Measurements from ENCODE around the gene HHAT. TPM values are rescaled to one million over a fixed set of nuclear protein-coding genes. Genes with fewer than 3 reads are reported as not detected.

HHAT gene
- total and polyA plus RNA-seq, 4 experiments from 2014 or later = 4.3 to 6.8 (median 5.8) TPM

DNA sequence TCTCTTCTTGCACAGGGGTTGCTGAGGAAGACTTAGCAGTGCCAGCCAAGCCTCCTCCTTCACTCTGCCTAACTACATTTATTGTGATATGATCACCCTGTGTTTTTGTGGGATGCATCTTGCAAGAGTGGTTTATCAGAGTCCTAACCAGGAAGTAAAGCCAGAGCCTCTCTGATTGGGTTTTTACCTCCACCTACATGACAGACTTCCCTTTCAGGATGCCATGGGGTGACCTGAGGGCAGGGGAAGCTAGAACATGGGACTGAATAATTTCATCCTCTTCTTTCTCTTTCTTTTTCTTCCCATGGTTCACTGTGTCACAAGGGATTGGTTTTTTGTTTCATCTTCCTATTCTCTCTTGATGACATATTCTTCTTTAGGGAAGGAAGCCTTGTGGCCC, 146.6 kb downstream of the HHAT start:
- H3K27me3 Mint-ChIP-seq = no peaks in the 10 kb centered on the region

DNA sequence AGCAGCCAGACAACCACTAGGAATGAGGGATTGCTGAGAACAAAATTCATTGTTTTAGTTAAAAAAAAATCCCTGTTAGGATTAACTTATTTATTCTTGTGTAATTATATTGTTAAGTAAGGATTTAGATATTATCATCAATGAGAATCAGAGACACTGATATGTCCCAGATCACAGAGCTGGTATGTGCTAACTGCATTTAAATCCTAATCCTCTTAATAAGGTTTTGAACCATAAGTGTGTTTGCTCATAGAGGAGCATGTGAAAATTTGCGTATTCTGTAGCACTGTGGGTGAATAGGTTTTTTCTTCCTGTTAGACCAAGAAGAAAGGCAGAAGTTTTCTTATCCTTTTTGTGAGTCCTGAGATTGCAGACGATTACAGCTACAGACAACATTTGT, 147.1 kb downstream of the HHAT start:
- intact Hi-C loops (cut with micrococcal nuclease) = no loop called here
- CTCF ChIA-PET (ENCODE audit: partially characterized antibody) = no interaction called here

More for the DNA sequence above, 146.6 kb downstream of the HHAT start:
- intact Hi-C loops (cut with micrococcal nuclease) = no loop called here
- no peak overlapping the region for H3K27ac Mint-ChIP-seq
- H3K4me1 Mint-ChIP-seq = no peaks in the 10 kb centered on the region
- H3K4me1 ChIP-seq (ENCODE audit: insufficient read depth, low read length) = no peaks in the 10 kb centered on the region
- no peak overlapping the region for H3K4me3 Mint-ChIP-seq
- ChIA-PET POLR2A (ENCODE audit: partially characterized antibody) (no interaction called here), CTCF (ENCODE audit: partially characterized antibody) (no interaction called here)
- H3K27me3 ChIP-seq (ENCODE audit: insufficient read depth, low read length) = no peaks in the 10 kb centered on the region
- no peak overlapping the region for H3K4me3 ChIP-seq (ENCODE audit: low read length in 2 of 2)
- no peak for DNase-seq
- no peaks in the 10 kb centered on the region for H3K9me3 Mint-ChIP-seq
- peaks cover 1 to 16% of the 10 kb centered on the region in 2 donors for H3K36me3 Mint-ChIP-seq
- H3K36me3 ChIP-seq (ENCODE audit: insufficient read depth, low read length) = no peaks in the 10 kb centered on the region
- no peak overlapping the region for H3K27ac ChIP-seq (ENCODE audit: low read depth, low read length)
- H3K9me3 ChIP-seq (ENCODE audit: control insufficient read depth in 1 of 2, low read length in 2 of 2) = no peaks in the 10 kb centered on the region

DNA sequence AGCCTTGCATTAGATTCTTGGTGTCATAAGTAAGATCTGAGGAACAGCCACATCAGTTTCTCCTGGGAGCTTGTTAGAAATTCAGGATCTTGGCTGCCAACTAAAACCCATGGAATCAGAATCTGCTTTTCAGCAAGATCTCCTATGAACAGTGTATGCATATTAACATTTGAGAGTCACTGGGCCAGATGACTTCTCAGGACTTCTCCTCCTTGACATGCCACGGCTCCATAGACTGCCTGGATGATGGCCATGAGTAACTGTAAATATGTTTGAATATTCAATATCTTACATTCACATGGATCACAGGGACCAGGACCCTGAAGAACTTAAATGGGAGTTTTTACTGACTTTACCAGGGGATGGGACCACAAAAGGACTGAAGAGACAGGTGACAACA, 148.0 kb downstream of the HHAT start:
- H3K9me3 ChIP-seq (ENCODE audit: control insufficient read depth in 1 of 2, low read length in 2 of 2) = no peaks in the 10 kb centered on the region
- no peaks in the 10 kb centered on the region for H3K4me1 ChIP-seq (ENCODE audit: insufficient read depth, low read length)
- H3K27me3 ChIP-seq (ENCODE audit: insufficient read depth, low read length) = no peaks in the 10 kb centered on the region
- no peak overlapping the region for H3K27ac ChIP-seq (ENCODE audit: low read depth, low read length)
- no peaks in the 10 kb centered on the region for H3K36me3 ChIP-seq (ENCODE audit: insufficient read depth, low read length)
- no peak overlapping the region for H3K27ac Mint-ChIP-seq
- intact Hi-C loops (cut with micrococcal nuclease) = no loop called here
- DNase-seq = no peak
- H3K4me3 Mint-ChIP-seq = no peak overlapping the region
- peaks cover 0 to 10% of the 10 kb centered on the region in 2 donors for H3K36me3 Mint-ChIP-seq
- ChIA-PET POLR2A (ENCODE audit: partially characterized antibody) (no interaction called here), CTCF (ENCODE audit: partially characterized antibody) (no interaction called here)
- H3K27me3 Mint-ChIP-seq = no peaks in the 10 kb centered on the region
- no peaks in the 10 kb centered on the region for H3K4me1 Mint-ChIP-seq
- H3K9me3 Mint-ChIP-seq = no peaks in the 10 kb centered on the region
- no peak overlapping the region for H3K4me3 ChIP-seq (ENCODE audit: low read length in 2 of 2)

More for the DNA sequence above, 147.1 kb downstream of the HHAT start:
- Mint-ChIP-seq H3K27me3 (no peaks in the 10 kb centered on the region), H3K36me3 (peaks cover 1 to 15% of the 10 kb centered on the region in 2 donors), H3K27ac (no peak overlapping the region), H3K4me3 (no peak overlapping the region), H3K4me1 (no peaks in the 10 kb centered on the region), H3K9me3 (no peaks in the 10 kb centered on the region)
- Histone ChIP-seq H3K27ac (ENCODE audit: low read depth, low read length) (no peak overlapping the region), H3K9me3 (ENCODE audit: control insufficient read depth in 1 of 2, low read length in 2 of 2) (no peaks in the 10 kb centered on the region), H3K4me3 (ENCODE audit: low read length in 2 of 2) (no peak overlapping the region), H3K36me3 (ENCODE audit: insufficient read depth, low read length) (no peaks in the 10 kb centered on the region), H3K4me1 (ENCODE audit: insufficient read depth, low read length) (no peaks in the 10 kb centered on the region), H3K27me3 (ENCODE audit: insufficient read depth, low read length) (no peaks in the 10 kb centered on the region)
- no peak for DNase-seq
- POLR2A ChIA-PET (ENCODE audit: partially characterized antibody) = no interaction called here

DNA sequence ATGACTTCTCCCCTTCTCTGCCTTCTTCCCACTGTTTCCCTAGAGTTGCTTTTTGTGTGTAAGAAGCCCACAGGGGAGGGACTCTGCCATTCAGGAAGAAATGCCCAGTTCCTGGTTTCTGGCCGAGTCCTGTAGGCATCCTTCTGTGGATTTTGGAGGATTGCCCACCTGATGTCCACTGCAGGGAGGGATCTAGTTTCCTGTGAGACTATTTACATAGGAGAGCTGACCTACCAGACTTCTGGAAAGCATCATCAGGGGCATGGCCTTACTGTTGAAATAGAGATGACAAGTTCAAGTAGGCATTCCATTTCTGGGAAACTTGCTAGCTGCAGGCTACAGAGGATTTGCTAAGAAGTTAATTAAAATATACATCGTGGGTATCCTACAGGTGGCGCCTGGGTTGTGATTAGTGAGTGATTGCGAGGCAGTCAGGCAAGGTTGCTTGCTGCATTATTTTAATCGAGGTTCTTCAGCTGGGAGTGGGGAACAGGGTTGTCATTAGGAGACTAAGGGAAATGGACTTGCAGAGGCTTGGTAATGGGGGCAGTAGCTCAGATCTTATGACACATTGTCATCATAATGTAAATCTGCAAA, 148.7 kb downstream of the HHAT start:
- Histone ChIP-seq H3K4me3 (ENCODE audit: low read length in 2 of 2) (no peak overlapping the region), H3K4me1 (ENCODE audit: insufficient read depth, low read length) (no peaks in the 10 kb centered on the region), H3K27me3 (ENCODE audit: insufficient read depth, low read length) (no peaks in the 10 kb centered on the region), H3K9me3 (ENCODE audit: control insufficient read depth in 1 of 2, low read length in 2 of 2) (no peaks in the 10 kb centered on the region), H3K36me3 (ENCODE audit: insufficient read depth, low read length) (no peaks in the 10 kb centered on the region), H3K27ac (ENCODE audit: low read depth, low read length) (no peak overlapping the region)
- Mint-ChIP-seq H3K4me3 (no peak overlapping the region), H3K27ac (no peak overlapping the region), H3K36me3 (peaks cover 0 to 10% of the 10 kb centered on the region in 2 donors), H3K4me1 (no peaks in the 10 kb centered on the region), H3K27me3 (no peaks in the 10 kb centered on the region), H3K9me3 (no peaks in the 10 kb centered on the region)
- CTCF ChIA-PET (ENCODE audit: partially characterized antibody) = no interaction called here
- POLR2A ChIA-PET (ENCODE audit: partially characterized antibody) = no interaction called here
- DNase-seq = no peak
- intact Hi-C loops (cut with micrococcal nuclease) = no loop called here

DNA sequence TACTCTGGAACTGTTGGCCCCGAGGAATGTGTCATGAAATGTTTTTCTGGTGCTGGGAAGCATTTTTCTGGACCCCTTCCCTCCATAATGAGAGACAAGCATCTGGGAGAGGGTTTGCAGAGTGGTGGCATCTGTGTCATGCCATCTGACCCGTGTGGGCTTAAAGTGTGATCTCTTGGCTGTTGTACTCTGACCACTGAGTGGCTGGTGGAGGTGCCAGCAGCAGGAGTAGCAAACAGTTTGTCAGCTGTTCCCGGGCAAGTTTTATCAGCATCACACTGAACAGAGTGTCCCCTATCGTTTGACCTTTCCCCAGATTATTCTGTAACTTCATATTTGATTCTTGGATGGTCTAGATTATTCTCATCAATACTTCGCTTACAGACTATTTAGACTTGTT, 150.1 kb downstream of the HHAT start:
- POLR2A ChIA-PET (ENCODE audit: partially characterized antibody) = no interaction called here
- intact Hi-C loops (cut with micrococcal nuclease) = no loop called here
- no peaks in the 10 kb centered on the region for H3K9me3 Mint-ChIP-seq

DNA sequence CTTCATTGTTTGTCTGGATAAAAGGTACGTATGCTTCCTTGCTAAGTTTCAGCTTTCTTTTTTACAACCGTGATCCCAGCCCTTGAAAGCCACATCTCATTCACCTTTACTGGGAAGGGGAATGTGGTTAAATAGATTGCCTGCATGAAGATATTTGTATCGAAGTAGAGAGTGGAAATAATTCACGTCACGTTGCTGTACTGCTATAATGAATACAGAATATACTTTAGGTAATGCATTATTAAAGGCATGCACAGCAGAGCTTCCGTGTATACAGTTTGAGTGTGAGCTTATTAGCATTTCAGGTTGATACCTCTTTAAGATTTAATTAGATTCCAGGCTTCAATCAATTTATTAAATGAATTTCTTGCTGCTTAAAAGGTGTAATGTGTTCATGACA, 153.8 kb downstream of the HHAT start:
- Histone ChIP-seq H3K9me3 (ENCODE audit: control insufficient read depth in 1 of 2, low read length in 2 of 2) (no peaks in the 10 kb centered on the region), H3K27ac (ENCODE audit: low read depth, low read length) (no peak overlapping the region), H3K4me3 (ENCODE audit: low read length in 2 of 2) (no peak overlapping the region), H3K36me3 (ENCODE audit: insufficient read depth, low read length) (no peaks in the 10 kb centered on the region), H3K27me3 (ENCODE audit: insufficient read depth, low read length) (no peaks in the 10 kb centered on the region), H3K4me1 (ENCODE audit: insufficient read depth, low read length) (no peaks in the 10 kb centered on the region)
- DNase-seq = no peak
- Mint-ChIP-seq H3K27ac (no peak overlapping the region), H3K9me3 (no peaks in the 10 kb centered on the region), H3K4me3 (no peak overlapping the region), H3K27me3 (no peaks in the 10 kb centered on the region), H3K36me3 (peaks cover 1 to 10% of the 10 kb centered on the region in 2 donors), H3K4me1 (no peaks in the 10 kb centered on the region)
- ChIA-PET POLR2A (ENCODE audit: partially characterized antibody) (no interaction called here), CTCF (ENCODE audit: partially characterized antibody) (interaction anchor here (1.2 kb wide), 1 partner anchor 123 kb away, joined by 4 read pairs; no protein-coding TSS in a partner anchor)
- intact Hi-C loops (cut with micrococcal nuclease) = no loop called here

More for the DNA sequence above, 150.1 kb downstream of the HHAT start:
- Mint-ChIP-seq H3K36me3 (peaks cover 0 to 10% of the 10 kb centered on the region in 2 donors), H3K27me3 (no peaks in the 10 kb centered on the region), H3K4me3 (no peak overlapping the region), H3K27ac (no peak overlapping the region), H3K4me1 (no peaks in the 10 kb centered on the region)
- CTCF ChIA-PET (ENCODE audit: partially characterized antibody) = interaction anchor here (0.8 kb wide), 1 partner anchor 50 kb away, joined by 3 read pairs; no protein-coding TSS in a partner anchor
- Histone ChIP-seq H3K4me3 (ENCODE audit: low read length in 2 of 2) (no peak overlapping the region), H3K4me1 (ENCODE audit: insufficient read depth, low read length) (no peaks in the 10 kb centered on the region), H3K9me3 (ENCODE audit: control insufficient read depth in 1 of 2, low read length in 2 of 2) (no peaks in the 10 kb centered on the region), H3K27me3 (ENCODE audit: insufficient read depth, low read length) (no peaks in the 10 kb centered on the region), H3K27ac (ENCODE audit: low read depth, low read length) (no peak overlapping the region), H3K36me3 (ENCODE audit: insufficient read depth, low read length) (no peaks in the 10 kb centered on the region)
- no peak for DNase-seq

DNA sequence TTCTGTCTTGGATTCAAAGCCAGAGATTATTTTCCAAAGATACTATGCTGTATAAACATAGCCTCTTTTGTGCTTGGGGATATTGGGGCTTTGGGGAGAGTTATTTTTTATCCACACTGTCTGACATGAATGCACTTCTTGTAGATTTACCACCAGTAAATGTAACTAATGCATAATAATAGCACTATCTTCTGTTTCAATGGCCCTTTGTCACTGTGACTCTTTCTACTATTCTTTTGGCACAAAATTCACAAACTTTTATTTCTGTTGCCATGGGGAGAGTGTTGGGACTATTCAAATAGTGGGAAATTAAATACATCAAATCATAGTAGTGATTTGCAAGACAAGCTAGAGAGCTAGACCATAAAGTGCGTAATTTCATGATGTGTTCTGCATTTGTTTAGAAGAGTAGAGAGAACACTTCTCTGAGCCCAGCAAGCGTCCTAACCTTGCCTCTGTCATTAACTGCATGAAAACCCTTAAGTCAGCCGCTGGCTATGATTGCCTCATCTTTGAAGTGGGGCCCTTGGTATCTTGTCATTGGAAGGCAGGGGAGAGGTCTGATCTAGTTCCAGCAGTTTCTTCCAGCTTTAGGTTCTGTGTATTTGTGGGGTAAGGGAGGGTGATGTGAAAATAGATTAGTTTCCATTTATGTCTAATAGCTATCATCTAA, 154.4 kb downstream of the HHAT start:
- CTCF ChIA-PET (ENCODE audit: partially characterized antibody) = interaction anchor here (1.2 kb wide), 1 partner anchor 123 kb away, joined by 4 read pairs; no protein-coding TSS in a partner anchor
- no peak overlapping the region for H3K27ac Mint-ChIP-seq
- H3K4me1 ChIP-seq (ENCODE audit: insufficient read depth, low read length) = no peaks in the 10 kb centered on the region
- intact Hi-C loops (cut with micrococcal nuclease) = no loop called here
- no peaks in the 10 kb centered on the region for H3K9me3 Mint-ChIP-seq
- no peak for DNase-seq
- no peaks in the 10 kb centered on the region for H3K9me3 ChIP-seq (ENCODE audit: control insufficient read depth in 1 of 2, low read length in 2 of 2)
- H3K27ac ChIP-seq (ENCODE audit: low read depth, low read length) = no peak overlapping the region
- H3K27me3 Mint-ChIP-seq = no peaks in the 10 kb centered on the region
- no peaks in the 10 kb centered on the region for H3K36me3 ChIP-seq (ENCODE audit: insufficient read depth, low read length)
- POLR2A ChIA-PET (ENCODE audit: partially characterized antibody) = no interaction called here
- peaks cover 1 to 14% of the 10 kb centered on the region in 2 donors for H3K36me3 Mint-ChIP-seq
- no peaks in the 10 kb centered on the region for H3K27me3 ChIP-seq (ENCODE audit: insufficient read depth, low read length)
- no peak overlapping the region for H3K4me3 Mint-ChIP-seq
- H3K4me3 ChIP-seq (ENCODE audit: low read length in 2 of 2) = no peak overlapping the region
- no peaks in the 10 kb centered on the region for H3K4me1 Mint-ChIP-seq

Measured in CD4-positive, alpha-beta memory T cell (primary cell).